Psoas muscle (tissue), 8 donors: ENCODE measurements around the gene PIH1D1. TPM values are rescaled to one million over a fixed set of nuclear protein-coding genes. Genes with fewer than 3 reads are reported as not detected.

Source experiments
- ATAC-seq, 4 donors: fragments of 200-7000 bp; cut with Tn5 transposase; one replicate each; pipeline ENCODE4 v1.9.1; 2020; ENCODE audit warnings: moderate library complexity in 3 of 4, mild to moderate bottlenecking in 2 of 4
- DNase-seq, 2 donors: peaks; one replicate each; pipeline ENCODE4 v3.0.0-alpha.2; 2020
- H3K27ac ChIP-seq: fragments of 200-600 bp; one replicate; pipeline ENCODE4 v1.8.0; 2022
- H3K27me3 ChIP-seq, 3 donors: fragments of 200-600 bp in 1 of 3; one replicate each; pipeline versions ENCODE4 v1.6.1 to v1.8.0; 2013 to 2022; ENCODE audit warnings: low read length in 2 of 3, mild to moderate bottlenecking in 2 of 3, moderate library complexity in 1 of 3; ENCODE audit not compliant: insufficient read depth in 3 of 3
- H3K36me3 ChIP-seq, 2 donors: fragments of 200-600 bp in 1 of 2; one replicate each; pipeline versions ENCODE4 v1.6.1 to v1.8.0; 2013 to 2022; ENCODE audit warnings: low read depth in 1 of 2, mild to moderate bottlenecking in 1 of 2, moderate library complexity in 1 of 2; ENCODE audit not compliant: insufficient read depth in 1 of 2
- H3K4me1 ChIP-seq: fragments of 200-600 bp; one replicate; pipeline ENCODE4 v1.8.0; 2022
- H3K4me3 ChIP-seq: fragments of 200-600 bp; one replicate; pipeline ENCODE4 v1.8.0; 2022; ENCODE audit warnings: mild to moderate bottlenecking
- H3K9me3 ChIP-seq: fragments of 200-600 bp; one replicate; pipeline ENCODE4 v1.8.0; 2022
- WGBS, 3 donors: extraction: QIAGEN DNeasy Blood & Tissue Kit; methylation state at CpG; one replicate each; pipeline versions ENCODE4 v1.1.6 to v1.1.7; 2013; 5-methylcytosine and 5-hydroxymethylcytosine counted together
- intact Hi-C, 2 donors: fragments of 100-400 bp; cut with DNase I; formaldehyde crosslinking; loops; one replicate each; pipeline versions ENCODE4 v1.11.0 to v1.14.2; 2022
- polyA plus RNA-seq, 3 donors: library from polyadenylated mRNA; stranded (reverse); fragments of 200-250 nt; gene quantifications; one replicate each; pipeline ENCODE4 v1.2.3, GENCODE V29; 2013
- total RNA-seq, 4 donors: library from RNA; stranded (reverse); fragmentation: NEBNext Ultra II Directional in 2 of 4; extraction: Animal tissue kit (Norgen Biotek cat#: 25700) in 2 of 4; gene quantifications; one replicate each; pipeline versions ENCODE4 v1.2.1 to v1.2.4, GENCODE V29; 2021 to 2023
- TF ChIP-seq, protein P1 (sequence below): fragments of 200-600 bp; IDR thresholded peaks from one replicate; pipeline ENCODE4 v1.8.0; 2022; ENCODE audit warnings: antibody characterized with exemption
- donor health status: healthy with polysubstance abuse.
- donor health status: DM: no; HTN: no; CAD: no; lungs with moderate emphysema.
- donor health status: Bipolar disorder and iron deficiency.
- donor health status: healthy.
- donor health status: DM: yes; HTN: yes; CAD: no.
- donor health status: DM: no; HTN: no; CAD: no.
- donor health status: DM: no; HTN: no; CAD: no.
- donor health status: DM: yes; HTN: yes; CAD: no.

Gene PIH1D1
- total and polyA plus RNA-seq, 7 donors = 37.2 to 69.8 (median 46.4) TPM

DNA sequence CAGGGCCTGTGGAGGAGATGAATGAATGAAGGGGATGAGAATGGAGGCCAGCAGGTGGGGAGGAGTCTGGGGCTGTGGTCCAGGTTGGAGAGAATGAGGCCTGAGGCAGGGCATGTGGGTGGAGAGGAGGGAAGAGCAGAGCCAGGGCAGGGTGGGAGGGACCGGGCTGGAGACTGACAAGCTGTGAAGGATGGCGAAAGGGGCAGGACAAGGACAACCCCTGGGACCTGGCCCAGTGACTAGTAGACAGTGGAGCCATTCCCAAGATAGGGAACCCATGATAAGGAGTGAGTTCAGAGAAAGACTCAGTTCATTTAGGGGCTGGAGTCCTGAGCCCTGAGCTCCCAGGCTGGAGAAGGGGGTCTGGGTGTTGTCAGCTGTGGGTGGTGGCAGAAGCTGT lies 31.4 kb downstream of the PIH1D1 start:
- H3K27me3 ChIP-seq = peaks cover 0 to 92% (median 34%) of the 10 kb centered on the region in 3 donors
- DNase-seq (no peak), ATAC-seq (no peak)

DNA sequence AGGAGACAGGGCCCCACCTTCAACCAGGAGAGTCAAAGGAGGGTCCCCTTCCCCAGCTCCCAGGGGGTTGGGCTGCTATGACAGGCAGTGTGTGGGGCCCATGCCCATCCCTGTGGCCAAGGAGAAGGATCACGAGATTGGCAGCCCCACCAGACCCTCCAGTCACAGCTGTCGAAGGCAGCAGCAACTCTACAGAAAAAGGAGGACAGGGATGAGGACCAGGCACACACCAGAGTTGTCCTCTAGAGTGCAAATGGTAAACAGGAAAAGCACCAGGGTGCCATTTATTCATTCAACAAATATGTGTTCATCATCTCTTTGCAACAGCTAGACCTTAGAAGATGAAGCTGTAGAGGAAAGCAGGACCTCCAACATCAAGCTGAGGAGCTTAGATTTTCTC lies 32.4 kb downstream of the PIH1D1 start:
- ATAC-seq = no peak
- no peaks in the 10 kb centered on the region for H3K9me3 ChIP-seq
- TF ChIP-seq, protein P1, sequence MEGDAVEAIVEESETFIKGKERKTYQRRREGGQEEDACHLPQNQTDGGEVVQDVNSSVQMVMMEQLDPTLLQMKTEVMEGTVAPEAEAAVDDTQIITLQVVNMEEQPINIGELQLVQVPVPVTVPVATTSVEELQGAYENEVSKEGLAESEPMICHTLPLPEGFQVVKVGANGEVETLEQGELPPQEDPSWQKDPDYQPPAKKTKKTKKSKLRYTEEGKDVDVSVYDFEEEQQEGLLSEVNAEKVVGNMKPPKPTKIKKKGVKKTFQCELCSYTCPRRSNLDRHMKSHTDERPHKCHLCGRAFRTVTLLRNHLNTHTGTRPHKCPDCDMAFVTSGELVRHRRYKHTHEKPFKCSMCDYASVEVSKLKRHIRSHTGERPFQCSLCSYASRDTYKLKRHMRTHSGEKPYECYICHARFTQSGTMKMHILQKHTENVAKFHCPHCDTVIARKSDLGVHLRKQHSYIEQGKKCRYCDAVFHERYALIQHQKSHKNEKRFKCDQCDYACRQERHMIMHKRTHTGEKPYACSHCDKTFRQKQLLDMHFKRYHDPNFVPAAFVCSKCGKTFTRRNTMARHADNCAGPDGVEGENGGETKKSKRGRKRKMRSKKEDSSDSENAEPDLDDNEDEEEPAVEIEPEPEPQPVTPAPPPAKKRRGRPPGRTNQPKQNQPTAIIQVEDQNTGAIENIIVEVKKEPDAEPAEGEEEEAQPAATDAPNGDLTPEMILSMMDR = no peak
- no peak overlapping the region for H3K27ac ChIP-seq
- H3K27me3 ChIP-seq = peaks cover 0 to 82% (median 28%) of the 10 kb centered on the region in 3 donors
- no peak overlapping the region for H3K4me3 ChIP-seq
- H3K36me3 ChIP-seq = no peaks in the 10 kb centered on the region
- no peak for DNase-seq
- intact Hi-C loops = loop anchor here in 1 of 2 donors (2.0 kb wide), 1 partner anchor 24 kb away; no protein-coding TSS in a partner anchor
- WGBS, 3 donors = 53 to 73% (median 66%) methylated on average over 2 of the region's 2 CpGs
- peaks cover 21% of the 10 kb centered on the region for H3K4me1 ChIP-seq

More for the DNA sequence above, 31.4 kb downstream of the PIH1D1 start:
- Histone ChIP-seq H3K4me1 (peaks cover 21% of the 10 kb centered on the region), H3K4me3 (no peak overlapping the region), H3K9me3 (no peaks in the 10 kb centered on the region), H3K36me3 (no peaks in the 10 kb centered on the region), H3K27ac (no peak overlapping the region)
- WGBS, 3 donors = 76 to 90% (median 76%) methylated on average over 2 of the region's 2 CpGs
- TF ChIP-seq, protein P1 = no peak
- intact Hi-C loops = no loop called here

DNA sequence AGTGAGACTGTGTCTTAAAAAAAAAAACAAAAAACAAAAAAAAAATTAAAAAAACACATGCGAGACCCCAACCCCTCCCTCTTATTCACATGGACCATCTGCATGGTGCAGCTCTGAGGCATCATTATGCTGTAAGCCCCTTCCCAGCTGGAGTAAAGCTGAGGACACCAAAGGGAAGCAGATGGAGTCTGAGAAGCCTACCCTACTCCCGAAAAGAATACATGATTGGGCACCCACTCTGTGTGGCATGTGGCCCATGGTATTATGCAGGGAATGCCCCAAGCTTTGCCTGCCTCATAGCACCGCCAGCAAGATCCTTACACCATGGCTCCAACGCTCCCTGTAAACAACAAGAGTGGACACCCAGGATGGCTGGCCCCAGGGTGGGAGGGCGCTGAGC lies 33.1 kb downstream of the PIH1D1 start:
- H3K36me3 ChIP-seq = no peaks in the 10 kb centered on the region
- no peak for ATAC-seq
- peaks cover 0 to 75% (median 25%) of the 10 kb centered on the region in 3 donors for H3K27me3 ChIP-seq
- no peaks in the 10 kb centered on the region for H3K9me3 ChIP-seq
- intact Hi-C loops = loop anchor here in 1 of 2 donors (2.0 kb wide), 1 partner anchor 24 kb away; no protein-coding TSS in a partner anchor
- 72 to 79% (median 75%) methylated on average over 5 of the region's 5 CpGs for WGBS, 3 donors
- DNase-seq = no peak
- H3K27ac ChIP-seq = no peak overlapping the region
- TF ChIP-seq, protein P1 = no peak
- H3K4me3 ChIP-seq = no peak overlapping the region
- peaks cover 18% of the 10 kb centered on the region for H3K4me1 ChIP-seq

DNA sequence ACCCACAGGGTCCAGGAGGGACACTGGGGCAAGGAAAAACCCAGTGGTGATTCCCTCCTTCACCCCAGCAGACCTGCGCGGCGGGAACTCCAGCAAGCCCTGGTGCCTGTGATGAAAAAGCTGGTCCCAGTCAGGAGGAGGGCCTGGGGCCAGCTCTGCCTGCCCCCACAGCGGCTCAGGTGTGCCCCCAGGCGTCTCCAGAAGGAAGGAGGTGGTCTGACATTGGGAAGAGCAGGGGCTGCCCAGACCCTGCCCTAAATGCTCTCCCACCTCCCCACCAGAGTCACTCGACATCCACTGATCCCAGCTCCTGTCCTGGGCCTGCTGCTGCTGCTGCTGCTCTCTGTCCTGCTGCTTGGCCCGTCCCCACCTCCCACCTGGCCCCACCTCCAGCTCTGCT lies 34.5 kb downstream of the PIH1D1 start:
- peaks cover 0 to 61% (median 13%) of the 10 kb centered on the region in 3 donors for H3K27me3 ChIP-seq
- no peak overlapping the region for H3K4me3 ChIP-seq
- H3K4me1 ChIP-seq = peaks cover 9% of the 10 kb centered on the region
- no peaks in the 10 kb centered on the region for H3K36me3 ChIP-seq
- DNase-seq (no peak), ATAC-seq (no peak)
- 46 to 60% (median 48%) methylated on average over 5 to 7 of the region's 7 CpGs for WGBS, 3 donors
- intact Hi-C loops = no loop called here
- TF ChIP-seq, protein P1 = no peak
- no peak overlapping the region for H3K27ac ChIP-seq
- H3K9me3 ChIP-seq = no peaks in the 10 kb centered on the region

DNA sequence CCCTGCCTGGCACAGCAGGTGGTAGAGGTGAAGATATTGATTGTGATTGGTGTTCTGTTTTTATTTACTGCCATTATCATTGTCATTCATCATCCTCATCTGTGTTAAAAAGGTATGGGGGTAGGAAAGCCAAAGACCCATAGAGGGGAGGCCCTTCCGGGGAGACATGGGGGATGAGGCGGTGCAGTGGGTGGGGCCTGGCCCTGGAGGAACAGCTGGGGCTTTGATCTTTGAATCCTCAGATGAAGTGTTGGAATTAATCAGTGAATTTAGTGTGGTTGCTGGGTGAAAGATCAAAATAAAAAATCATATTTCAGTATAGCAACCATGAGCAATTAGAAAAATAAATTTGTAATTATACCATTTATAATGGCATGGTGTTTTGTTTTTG lies 35.8 kb downstream of the PIH1D1 start:
- intact Hi-C loops = no loop called here
- Histone ChIP-seq H3K9me3 (no peaks in the 10 kb centered on the region), H3K4me3 (no peak overlapping the region), H3K27me3 (peaks cover 0 to 50% (median 8%) of the 10 kb centered on the region in 3 donors), H3K27ac (no peak overlapping the region), H3K4me1 (peaks cover under 1% of the 10 kb centered on the region), H3K36me3 (no peaks in the 10 kb centered on the region)
- WGBS, 3 donors = 71 to 75% (median 74%) methylated on average over 2 of the region's 2 CpGs
- ATAC-seq (no peak), DNase-seq (no peak)
- TF ChIP-seq, protein P1 = no peak
